Immature natural killer cell (primary cell): ENCODE measurements around the gene CDK14. TPM values are rescaled to one million over a fixed set of nuclear protein-coding genes. Genes with fewer than 3 reads are reported as not detected.

Source experiments
- DNase-seq, 3 donors: peaks; one replicate each; pipeline ENCODE4 v3.0.0; 2022; ENCODE audit warnings: mixed read lengths in 1 of 3
- H3K27ac Mint-ChIP-seq, 6 donors: one replicate each; pipeline ENCODE4 v1.8.0; 2020; ENCODE audit warnings: mixed read lengths in 6 of 6, mild to moderate bottlenecking in 5 of 6, inconsistent platforms in 4 of 6, moderate library complexity in 3 of 6
- H3K27me3 Mint-ChIP-seq, 3 donors: one replicate each; pipeline ENCODE4 v1.8.0; 2020 to 2021; ENCODE audit warnings: low read depth in 3 of 3, mild to moderate bottlenecking in 3 of 3, mixed read lengths in 3 of 3, moderate library complexity in 3 of 3, inconsistent platforms in 1 of 3
- H3K36me3 Mint-ChIP-seq, 3 donors: one replicate each; pipeline ENCODE4 v1.8.0; 2020; ENCODE audit warnings: mixed read lengths in 3 of 3, inconsistent platforms in 2 of 3, mild to moderate bottlenecking in 2 of 3
- H3K4me1 Mint-ChIP-seq, 2 donors: one replicate each; pipeline ENCODE4 v1.8.0; 2020; ENCODE audit warnings: inconsistent platforms in 2 of 2, mild to moderate bottlenecking in 2 of 2, mixed read lengths in 2 of 2, moderate library complexity in 1 of 2
- H3K4me3 Mint-ChIP-seq, 5 donors: one replicate each; pipeline ENCODE4 v1.8.0; 2020; ENCODE audit warnings: mild to moderate bottlenecking in 5 of 5, mixed read lengths in 5 of 5, inconsistent platforms in 3 of 5, moderate library complexity in 3 of 5
- H3K9me3 Mint-ChIP-seq, 6 donors: one replicate each; pipeline ENCODE4 v1.8.0; 2020; ENCODE audit warnings: mild to moderate bottlenecking in 6 of 6, mixed read lengths in 6 of 6, inconsistent platforms in 4 of 6, moderate library complexity in 3 of 6
- polyA plus RNA-seq, 3 donors: library from polyadenylated mRNA; unstranded; fragments of 300-500 nt; fragmentation: Illumina TruSeq; gene quantifications; one replicate each; pipeline ENCODE4 v1.2.3, GENCODE V29; 2021

CDK14 gene
- polyA plus RNA-seq, 3 donors from 2014 or later = 0.22 TPM; not detected in 2

DNA sequence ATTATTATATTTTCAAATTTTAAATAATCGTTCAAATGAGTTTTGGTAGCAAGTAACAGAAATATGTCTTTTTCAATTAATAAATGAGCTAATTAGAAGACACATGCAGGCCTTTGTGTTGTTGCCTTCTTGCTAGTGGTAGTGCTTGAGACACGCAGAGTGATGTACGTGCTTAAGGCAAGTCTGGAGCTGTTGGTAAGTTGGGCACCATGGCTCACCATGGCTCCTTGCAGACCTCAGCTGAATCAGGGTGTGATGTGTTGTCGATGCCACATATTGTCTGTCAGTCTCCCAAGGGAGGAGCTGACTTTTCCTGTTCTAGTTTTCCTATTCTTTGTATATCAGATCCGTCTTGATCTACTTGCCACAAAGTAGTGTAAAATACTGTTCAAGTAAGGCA lies 8.3 kb downstream of the CDK14 start:
- H3K27me3 Mint-ChIP-seq = peaks cover 0 to 3% (median 0%) of the 10 kb centered on the region in 3 donors
- no peak for DNase-seq
- H3K27ac Mint-ChIP-seq = no peak overlapping the region
- peaks cover 0 to 2% (median 0%) of the 10 kb centered on the region in 6 donors for H3K9me3 Mint-ChIP-seq
- H3K36me3 Mint-ChIP-seq = no peaks in the 10 kb centered on the region
- H3K4me3 Mint-ChIP-seq = no peak overlapping the region
- no peaks in the 10 kb centered on the region for H3K4me1 Mint-ChIP-seq

- DNase-seq = no peak
- H3K4me1 Mint-ChIP-seq = no peaks in the 10 kb centered on the region
- H3K27ac Mint-ChIP-seq = no peak overlapping the region
- no peaks in the 10 kb centered on the region for H3K27me3 Mint-ChIP-seq
- no peak overlapping the region for H3K4me3 Mint-ChIP-seq
- no peaks in the 10 kb centered on the region for H3K36me3 Mint-ChIP-seq
- H3K9me3 Mint-ChIP-seq = no peaks in the 10 kb centered on the region
These were observed 8.9 kb downstream of the CDK14 start for GRCh38 chr7:90605055-90605454.

DNA sequence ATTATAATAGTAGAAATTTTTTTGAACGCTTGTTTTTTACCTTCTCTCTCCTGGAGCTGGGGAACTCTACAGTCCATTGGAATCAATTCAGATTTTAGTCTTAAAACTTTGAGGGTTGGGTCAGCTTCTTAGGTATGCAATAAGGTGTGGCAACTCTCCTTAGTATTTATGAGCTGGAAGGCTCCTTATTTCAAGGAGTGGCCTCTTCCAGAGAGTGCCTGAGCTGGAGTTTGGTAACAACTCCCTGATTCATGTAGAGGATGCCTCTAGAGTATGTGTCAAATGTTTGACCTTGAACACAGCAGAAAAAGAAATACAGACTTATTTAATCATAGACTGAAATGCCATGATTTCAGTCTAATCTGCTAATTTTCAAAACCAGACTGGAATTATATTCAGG lies 11.1 kb downstream of the CDK14 start:
- Mint-ChIP-seq H3K27me3 (no peaks in the 10 kb centered on the region), H3K9me3 (peaks cover 0 to 1% (median 0%) of the 10 kb centered on the region in 6 donors), H3K27ac (no peak overlapping the region), H3K36me3 (no peaks in the 10 kb centered on the region), H3K4me3 (no peak overlapping the region), H3K4me1 (no peaks in the 10 kb centered on the region)
- DNase-seq = no peak

DNA sequence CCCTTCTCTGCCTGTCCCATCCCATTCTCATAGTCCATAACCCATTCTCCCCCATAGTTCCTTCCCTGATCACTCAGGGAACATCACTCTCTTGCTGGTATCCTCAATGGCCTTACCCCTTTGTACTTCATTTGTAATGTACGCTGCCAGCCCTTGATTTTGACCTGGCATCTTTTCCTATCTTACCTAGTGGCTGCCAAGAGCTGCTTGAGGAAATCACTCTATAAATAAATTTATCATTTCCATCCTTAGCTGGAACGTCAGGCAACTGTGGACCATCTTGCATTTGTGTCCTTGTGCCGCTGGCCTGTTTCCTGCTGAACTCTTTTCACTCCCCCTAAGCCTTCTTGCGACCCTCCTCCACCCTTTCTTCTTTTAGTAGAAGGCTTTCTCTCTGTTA lies 14.0 kb downstream of the CDK14 start:
- no peak for DNase-seq
- Mint-ChIP-seq H3K27ac (no peak overlapping the region), H3K4me3 (no peak overlapping the region), H3K9me3 (peaks cover 0 to 5% (median 0%) of the 10 kb centered on the region in 6 donors), H3K36me3 (no peaks in the 10 kb centered on the region), H3K27me3 (peaks cover 0 to 3% (median 0%) of the 10 kb centered on the region in 3 donors), H3K4me1 (no peaks in the 10 kb centered on the region)

DNA sequence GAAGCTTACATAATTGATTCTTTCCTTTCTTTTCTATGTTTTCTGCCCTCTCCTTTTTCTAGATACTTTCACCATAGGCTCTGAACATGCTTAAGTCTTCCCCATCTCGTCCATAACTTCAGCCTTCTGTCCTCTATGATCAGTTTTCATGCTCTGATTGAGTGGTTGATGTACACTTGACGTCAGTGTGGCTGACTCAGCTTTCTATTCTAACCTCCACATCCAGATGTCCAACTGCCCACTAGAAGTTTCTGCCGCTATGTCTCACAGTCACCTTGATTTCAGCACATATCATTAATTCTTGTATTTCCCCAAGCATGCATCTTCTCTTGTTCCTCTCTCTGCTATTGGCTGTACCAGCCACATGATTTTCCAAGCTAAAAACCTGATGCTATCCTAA lies 15.0 kb downstream of the CDK14 start:
- Mint-ChIP-seq H3K9me3 (peaks cover 0 to 5% (median under 1%) of the 10 kb centered on the region in 6 donors), H3K36me3 (no peaks in the 10 kb centered on the region), H3K4me3 (no peak overlapping the region), H3K27me3 (peaks cover 0 to 3% (median 0%) of the 10 kb centered on the region in 3 donors), H3K4me1 (no peaks in the 10 kb centered on the region), H3K27ac (no peak overlapping the region)
- no peak for DNase-seq

DNA sequence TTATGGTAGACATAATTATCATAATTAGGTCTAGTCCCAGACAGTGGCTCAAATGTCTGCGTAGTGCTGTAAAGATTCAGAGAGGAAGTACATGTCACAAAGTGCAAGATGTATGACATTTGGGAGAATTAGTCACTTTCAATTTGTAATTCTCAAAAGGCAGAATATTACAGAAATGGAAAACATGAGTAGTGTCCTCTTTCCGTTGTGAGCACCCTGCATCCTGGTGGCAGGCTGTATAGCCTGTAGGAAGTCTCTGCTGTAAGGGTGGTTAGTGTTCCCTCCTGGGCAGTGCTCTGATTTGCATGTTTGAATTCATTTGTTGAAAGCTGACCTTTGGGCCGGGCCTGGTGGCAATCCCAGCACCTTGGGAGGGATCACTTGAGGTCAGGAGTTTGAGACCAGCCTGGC lies 17.0 kb downstream of the CDK14 start:
- Mint-ChIP-seq H3K9me3 (peaks cover 0 to 5% (median 3%) of the 10 kb centered on the region in 6 donors), H3K27ac (no peak overlapping the region), H3K4me1 (no peaks in the 10 kb centered on the region), H3K27me3 (peaks cover 0 to 3% (median 0%) of the 10 kb centered on the region in 3 donors), H3K4me3 (no peak overlapping the region), H3K36me3 (no peaks in the 10 kb centered on the region)
- DNase-seq = no peak

DNA sequence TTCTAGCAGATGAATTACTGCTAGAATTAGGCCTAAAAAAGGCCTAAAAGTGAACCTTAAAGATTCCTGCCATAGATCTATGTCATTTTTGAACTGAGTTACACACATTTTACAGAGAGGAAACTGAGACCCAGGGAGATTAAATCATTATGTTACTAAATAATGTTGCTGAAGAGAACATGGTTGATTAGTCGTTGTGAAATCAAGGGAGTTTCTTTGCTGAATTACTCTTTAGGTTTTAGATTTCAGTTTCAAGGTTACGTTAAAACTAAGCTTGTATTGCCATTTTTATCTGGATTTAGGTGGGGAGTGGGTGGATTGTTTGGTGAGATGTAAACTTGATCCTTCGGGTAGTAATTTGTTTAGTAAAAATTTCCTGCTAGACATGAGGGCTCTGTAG lies 21.3 kb downstream of the CDK14 start:
- peaks cover 0 to 5% (median 3%) of the 10 kb centered on the region in 6 donors for H3K9me3 Mint-ChIP-seq
- H3K36me3 Mint-ChIP-seq = no peaks in the 10 kb centered on the region
- no peak overlapping the region for H3K4me3 Mint-ChIP-seq
- H3K4me1 Mint-ChIP-seq = no peaks in the 10 kb centered on the region
- no peak for DNase-seq
- H3K27ac Mint-ChIP-seq = no peak overlapping the region
- peaks cover 0 to 4% (median 3%) of the 10 kb centered on the region in 3 donors for H3K27me3 Mint-ChIP-seq

DNA sequence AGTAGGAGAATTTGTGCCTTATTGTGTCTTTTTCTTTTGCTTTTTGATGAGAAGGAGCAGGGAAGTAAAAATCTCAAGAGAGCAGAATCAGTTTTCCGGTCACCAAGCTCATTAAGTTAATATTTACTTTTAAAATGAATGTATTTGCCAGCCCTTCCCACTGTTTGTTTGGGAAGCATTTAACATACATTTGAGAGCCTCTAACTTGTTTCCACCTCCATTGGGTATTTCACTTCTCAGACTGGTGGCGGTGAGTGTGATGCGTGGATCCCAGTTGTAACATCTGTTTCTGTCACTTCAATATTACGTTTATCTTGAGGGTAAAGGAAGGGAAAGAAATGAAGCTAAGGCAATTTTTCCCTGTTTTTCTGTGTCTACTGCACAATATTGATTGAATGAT lies 22.8 kb downstream of the CDK14 start:
- Mint-ChIP-seq H3K36me3 (no peaks in the 10 kb centered on the region), H3K4me3 (no peak overlapping the region), H3K27me3 (peaks cover 0 to 4% (median 0%) of the 10 kb centered on the region in 3 donors), H3K27ac (no peak overlapping the region), H3K9me3 (peaks cover 0 to 5% (median 2%) of the 10 kb centered on the region in 6 donors), H3K4me1 (no peaks in the 10 kb centered on the region)
- DNase-seq = no peak

GRCh38 chr7:90621125-90621746 lies 25.1 kb downstream of the CDK14 start:
- H3K27me3 Mint-ChIP-seq = peaks cover 0 to 4% (median 0%) of the 10 kb centered on the region in 3 donors
- peaks cover 0 to 8% (median under 1%) of the 10 kb centered on the region in 6 donors for H3K9me3 Mint-ChIP-seq
- H3K27ac Mint-ChIP-seq = no peak overlapping the region
- DNase-seq = no peak
- no peaks in the 10 kb centered on the region for H3K4me1 Mint-ChIP-seq
- H3K36me3 Mint-ChIP-seq = no peaks in the 10 kb centered on the region
- no peak overlapping the region for H3K4me3 Mint-ChIP-seq

GRCh38 chr7:90621747-90622140 lies 25.6 kb downstream of the CDK14 start:
- Mint-ChIP-seq H3K36me3 (no peaks in the 10 kb centered on the region), H3K4me1 (no peaks in the 10 kb centered on the region), H3K27ac (no peak overlapping the region), H3K4me3 (no peak overlapping the region), H3K27me3 (peaks cover 0 to 4% (median 0%) of the 10 kb centered on the region in 3 donors), H3K9me3 (peaks cover 0 to 8% (median under 1%) of the 10 kb centered on the region in 6 donors)
- no peak for DNase-seq

DNA sequence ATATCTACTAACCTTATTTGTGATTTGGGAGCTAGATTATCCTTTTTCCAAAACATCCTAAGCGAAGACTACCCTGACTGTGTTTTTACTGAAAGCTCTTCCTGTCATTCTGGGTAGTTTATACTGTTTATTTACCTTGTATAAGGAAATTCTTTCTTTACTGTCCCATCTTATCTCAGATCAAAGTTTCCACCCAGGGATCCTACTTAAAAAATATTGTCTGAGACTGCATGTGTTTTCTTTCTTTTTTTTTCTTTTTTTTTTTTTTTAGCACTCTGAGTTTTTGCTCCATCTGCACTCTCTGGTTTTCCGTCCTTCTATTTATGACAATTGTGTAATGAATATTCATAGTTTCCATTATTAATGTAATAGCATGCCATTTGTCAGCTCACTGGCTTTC lies 26.5 kb downstream of the CDK14 start:
- peaks cover 0 to 4% (median 0%) of the 10 kb centered on the region in 3 donors for H3K27me3 Mint-ChIP-seq
- H3K27ac Mint-ChIP-seq = no peak overlapping the region
- DNase-seq = no peak
- peaks cover 0 to 8% (median under 1%) of the 10 kb centered on the region in 6 donors for H3K9me3 Mint-ChIP-seq
- no peaks in the 10 kb centered on the region for H3K36me3 Mint-ChIP-seq
- no peaks in the 10 kb centered on the region for H3K4me1 Mint-ChIP-seq
- no peak overlapping the region for H3K4me3 Mint-ChIP-seq

- no peak for DNase-seq
- Mint-ChIP-seq H3K27me3 (peaks cover 0 to 4% (median 0%) of the 10 kb centered on the region in 3 donors), H3K4me3 (no peak overlapping the region), H3K4me1 (no peaks in the 10 kb centered on the region), H3K36me3 (no peaks in the 10 kb centered on the region), H3K9me3 (peaks cover 0 to 14% (median 1%) of the 10 kb centered on the region in 6 donors), H3K27ac (no peak overlapping the region)
These were observed 28.2 kb downstream of the CDK14 start for GRCh38 chr7:90624225-90624911.

GRCh38 chr7:90625051-90625450 lies 28.9 kb downstream of the CDK14 start:
- Mint-ChIP-seq H3K9me3 (peaks cover 0 to 15% (median 1%) of the 10 kb centered on the region in 6 donors), H3K4me3 (no peak overlapping the region), H3K4me1 (no peaks in the 10 kb centered on the region), H3K27ac (no peak overlapping the region), H3K27me3 (peaks cover 0 to 4% (median 0%) of the 10 kb centered on the region in 3 donors), H3K36me3 (no peaks in the 10 kb centered on the region)
- no peak for DNase-seq

DNA sequence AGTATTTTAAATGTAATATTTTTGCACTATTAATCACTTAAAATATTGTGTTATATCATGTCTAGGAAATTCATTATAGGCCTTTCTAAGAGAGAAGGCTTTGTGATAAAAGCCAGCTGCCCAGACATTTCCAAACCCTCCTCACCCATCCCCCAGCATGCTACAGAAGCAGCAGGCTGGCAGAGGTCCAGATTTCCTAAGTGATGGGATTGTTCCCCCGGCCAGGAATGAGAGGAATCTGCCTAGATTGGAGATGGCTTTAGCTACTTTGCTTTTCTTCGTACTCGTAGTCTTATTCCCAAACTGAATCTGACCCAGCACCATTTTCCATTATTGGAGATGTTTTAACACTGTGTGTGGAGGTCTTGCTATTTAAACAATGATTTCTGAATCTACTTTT lies 29.4 kb downstream of the CDK14 start:
- Mint-ChIP-seq H3K4me1 (no peaks in the 10 kb centered on the region), H3K9me3 (peaks cover 0 to 15% (median 1%) of the 10 kb centered on the region in 6 donors)

More for the DNA sequence above, 29.4 kb downstream of the CDK14 start:
- Mint-ChIP-seq H3K4me3 (no peak overlapping the region), H3K27me3 (peaks cover 0 to under 1% (median 0%) of the 10 kb centered on the region in 3 donors), H3K36me3 (no peaks in the 10 kb centered on the region), H3K27ac (no peak overlapping the region)
- no peak for DNase-seq
